HG03432 (cell line): ENCODE data around the gene ACER1.
"Not testable (repeated sequence)": the region's sequence is repeated elsewhere in the genome, so short reads cannot be mapped to it uniquely, and the experiment has no call there.

Experiments
- ATAC-seq: cut with Tn5 transposase; IDR thresholded peaks from one replicate; pipeline ENCODE4 v1.9.1; 2021; ENCODE audit warnings: mild to moderate bottlenecking, moderate library complexity; ENCODE audit not compliant: unreplicated experiment

ACER1 gene, protein sequence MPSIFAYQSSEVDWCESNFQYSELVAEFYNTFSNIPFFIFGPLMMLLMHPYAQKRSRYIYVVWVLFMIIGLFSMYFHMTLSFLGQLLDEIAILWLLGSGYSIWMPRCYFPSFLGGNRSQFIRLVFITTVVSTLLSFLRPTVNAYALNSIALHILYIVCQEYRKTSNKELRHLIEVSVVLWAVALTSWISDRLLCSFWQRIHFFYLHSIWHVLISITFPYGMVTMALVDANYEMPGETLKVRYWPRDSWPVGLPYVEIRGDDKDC

DNA sequence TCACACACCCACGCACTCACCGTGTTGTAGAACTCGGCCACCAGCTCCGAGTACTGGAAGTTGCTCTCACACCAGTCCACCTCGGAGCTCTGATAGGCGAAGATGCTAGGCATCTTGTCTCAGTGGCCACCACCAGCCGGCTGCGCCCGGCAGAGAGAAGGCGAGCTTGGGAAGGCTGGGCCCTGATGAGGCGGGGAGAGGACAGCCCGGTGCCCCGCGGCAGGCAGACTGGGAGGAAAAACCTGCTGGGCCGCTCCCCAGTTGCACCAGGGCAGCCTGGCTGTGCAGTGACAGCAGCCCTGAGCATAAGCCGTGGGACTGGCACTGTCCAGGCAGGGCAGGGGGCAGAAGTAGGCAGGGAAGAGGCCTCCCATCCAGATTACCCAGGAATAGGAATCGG lies at the start of gene ACER1:
TSS of gene ACER1 (minus strand) at position 174 of the 400 bp plus-strand sequence. CDS start at position 113, 61 bp downstream.
- no peak for ATAC-seq

DNA sequence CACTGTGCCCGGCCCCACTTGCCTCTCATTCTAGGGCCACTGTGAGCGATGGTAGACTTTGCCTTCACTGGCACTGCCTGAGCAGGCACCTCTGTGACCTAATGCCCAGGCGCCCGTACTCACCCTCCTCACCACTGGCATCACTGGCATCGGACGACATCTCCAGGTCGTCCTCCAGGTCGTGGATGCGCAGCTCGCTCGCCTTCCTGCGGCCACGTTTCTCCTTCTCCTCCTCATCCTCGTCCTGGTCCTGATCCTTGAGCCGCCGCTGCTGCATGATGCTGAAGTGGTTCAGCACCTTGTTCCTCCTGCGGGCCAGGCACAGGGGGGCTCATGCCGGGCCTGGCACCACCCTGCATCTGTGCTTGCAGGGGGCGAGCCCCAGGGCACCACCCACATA lies 49.8 kb upstream of the ACER1 start:
- ATAC-seq, result no peak

DNA sequence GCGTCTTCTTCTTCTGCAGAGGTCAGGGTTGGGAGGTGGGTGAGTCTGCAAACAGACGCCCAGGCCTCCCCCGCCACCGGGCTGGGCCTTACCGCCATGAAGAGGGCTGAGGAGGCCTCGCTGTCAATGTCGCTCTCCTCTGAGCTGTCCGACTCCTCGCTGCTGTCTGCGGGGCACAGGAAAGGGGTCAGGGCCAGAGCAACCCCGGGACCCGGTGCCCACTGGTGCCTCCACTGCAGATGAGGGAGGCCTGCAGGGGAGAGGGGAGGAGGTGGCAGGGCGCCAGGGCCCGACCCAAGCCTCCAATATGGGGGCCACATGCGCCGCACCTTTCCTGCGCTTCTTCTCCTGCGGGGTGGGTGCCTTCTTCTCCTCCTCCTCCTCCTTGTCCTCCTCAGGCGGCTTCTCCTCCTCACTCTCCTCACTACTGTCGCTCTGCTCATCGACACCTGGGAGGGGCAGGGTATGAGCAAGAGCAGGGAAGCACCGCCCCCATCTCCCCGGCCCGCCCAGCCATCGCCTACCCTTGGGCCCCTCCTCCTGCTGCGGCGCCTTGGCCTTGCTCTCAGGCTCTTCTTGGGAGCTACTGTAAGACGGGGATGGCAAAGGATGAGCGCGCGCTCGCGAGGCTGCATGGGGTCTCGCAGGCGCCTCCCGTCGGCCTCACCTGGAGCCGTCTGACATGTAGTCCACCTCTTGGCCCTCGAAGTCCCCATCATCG lies 47.8 kb upstream of the ACER1 start:
- no peak for ATAC-seq

DNA sequence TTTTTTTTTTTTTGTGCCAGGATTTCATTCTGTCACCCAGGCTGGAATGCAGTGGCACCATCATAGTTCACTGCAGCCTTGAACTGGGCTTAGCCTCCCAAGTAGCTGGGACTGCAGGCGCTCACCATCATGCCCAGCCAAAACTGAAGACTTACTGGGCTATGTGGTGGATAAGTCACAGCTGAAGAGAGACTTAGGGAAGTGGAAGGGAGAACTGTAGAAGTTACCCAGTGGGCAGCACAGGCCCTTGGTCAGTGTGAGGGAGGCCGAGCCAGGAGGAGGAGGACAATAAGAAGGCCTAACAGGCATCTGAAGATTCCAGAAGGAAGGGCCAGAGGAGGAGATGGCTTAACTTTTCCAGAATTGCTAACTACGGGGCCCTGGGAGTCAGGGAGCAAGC lies 46.3 kb upstream of the ACER1 start:
- no peak for ATAC-seq

DNA sequence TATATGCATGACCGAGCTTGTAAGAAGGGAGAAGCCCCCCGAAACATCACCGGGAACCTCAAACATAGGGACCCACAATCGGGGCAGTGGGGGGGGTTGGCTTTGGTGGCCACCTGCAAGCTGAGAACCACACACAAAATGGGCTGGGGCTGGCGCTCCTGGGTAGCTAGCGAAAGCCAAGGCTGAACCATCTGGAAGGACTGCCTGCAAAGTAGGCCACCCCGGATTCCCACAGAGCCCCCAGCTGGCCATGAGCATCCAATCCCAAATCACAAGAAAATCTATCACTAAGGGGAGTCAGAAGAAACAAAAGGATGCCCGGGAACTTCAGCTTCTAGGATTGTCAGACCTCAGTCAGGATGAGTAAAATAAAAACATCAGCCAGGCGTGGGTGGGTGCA lies 45.1 kb upstream of the ACER1 start:
- no peak for ATAC-seq

DNA sequence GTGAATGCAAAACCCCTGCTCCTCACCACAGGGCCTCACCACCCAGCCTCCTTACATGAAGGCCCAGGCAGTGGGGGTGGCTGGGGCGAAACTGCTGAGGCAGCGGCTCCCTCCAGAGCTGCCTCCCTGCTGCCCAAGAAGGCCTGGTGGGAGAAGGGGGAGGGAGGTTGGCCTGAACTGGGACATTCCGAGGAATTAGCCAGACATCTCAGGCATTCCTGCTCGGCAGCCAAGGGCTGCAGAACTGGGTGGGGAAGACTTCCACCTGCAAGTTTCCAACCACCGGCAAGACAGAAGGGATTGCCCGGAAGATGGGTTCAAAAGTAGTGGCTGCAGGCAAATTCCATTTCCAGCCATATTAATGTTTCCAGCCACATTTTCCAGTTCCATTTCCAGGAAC lies 44.6 kb upstream of the ACER1 start:
- no peak for ATAC-seq

DNA sequence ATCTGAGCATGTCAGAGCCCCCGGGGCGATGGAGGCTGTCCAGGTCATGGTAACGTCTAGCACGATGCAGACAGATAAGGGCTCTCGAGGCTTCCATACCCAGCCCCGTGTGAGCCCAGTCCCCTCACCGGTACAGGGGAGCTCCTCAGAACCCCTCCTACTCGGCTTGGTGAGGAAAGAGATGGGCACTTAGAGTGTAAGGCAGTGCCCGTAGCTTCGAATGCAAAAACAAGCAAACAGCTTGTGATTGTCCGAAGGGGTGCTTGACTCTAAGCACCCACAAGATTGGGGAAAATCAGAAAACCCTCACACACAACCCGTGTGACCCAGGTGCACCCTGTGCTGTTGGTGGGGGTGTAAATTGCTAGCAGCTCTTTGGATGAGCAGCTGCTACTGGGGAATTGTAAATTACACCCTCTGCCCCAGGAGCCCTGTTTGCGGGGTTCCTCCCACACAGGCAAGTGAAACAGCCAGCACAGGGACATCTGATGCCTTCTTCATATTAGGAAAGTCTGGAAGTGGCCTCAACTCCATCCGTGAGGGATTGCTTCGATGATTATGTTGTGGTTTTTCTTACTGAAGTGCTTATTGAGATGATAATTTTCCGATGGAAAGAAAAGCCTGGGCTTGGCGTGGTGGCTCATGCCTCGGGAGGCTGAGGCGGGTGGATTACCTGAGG lies 43.2 kb upstream of the ACER1 start:
- ATAC-seq, result no peak

DNA sequence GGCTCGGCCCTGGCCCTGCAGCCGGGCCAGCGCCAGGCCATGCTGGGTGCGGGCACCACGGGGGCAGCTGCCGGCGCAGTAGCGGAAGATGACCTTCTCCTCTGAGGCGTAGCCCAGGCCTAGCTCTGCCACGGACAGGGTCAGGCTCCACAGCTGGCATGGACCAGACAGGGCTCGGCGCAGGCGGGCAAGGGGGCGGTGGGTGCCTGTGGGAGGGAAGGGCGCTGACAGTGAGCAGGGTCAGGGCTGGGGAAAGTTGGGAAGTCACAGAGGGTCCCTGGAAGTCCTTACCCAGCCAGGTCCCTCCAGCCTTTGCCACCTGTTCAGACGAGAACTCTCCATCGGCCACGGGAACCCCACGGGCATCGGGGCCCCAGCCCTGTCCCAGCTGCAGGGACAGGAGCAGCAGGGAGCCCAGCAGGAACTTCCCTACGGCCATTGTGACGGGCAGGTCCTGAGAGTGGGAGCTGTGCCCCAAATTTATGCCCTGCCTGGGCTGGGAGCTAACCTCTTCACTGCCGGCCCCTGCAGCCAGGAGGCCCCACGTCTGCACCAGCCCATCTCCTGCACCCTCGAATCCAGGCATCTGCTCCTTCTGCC lies 42.1 kb upstream of the ACER1 start, which contains the start of gene PSPN:
TSS of gene PSPN (minus strand) at position 523 of the 600 bp plus-strand sequence. CDS start at position 439, 84 bp downstream.
- ATAC-seq, result no peak

DNA sequence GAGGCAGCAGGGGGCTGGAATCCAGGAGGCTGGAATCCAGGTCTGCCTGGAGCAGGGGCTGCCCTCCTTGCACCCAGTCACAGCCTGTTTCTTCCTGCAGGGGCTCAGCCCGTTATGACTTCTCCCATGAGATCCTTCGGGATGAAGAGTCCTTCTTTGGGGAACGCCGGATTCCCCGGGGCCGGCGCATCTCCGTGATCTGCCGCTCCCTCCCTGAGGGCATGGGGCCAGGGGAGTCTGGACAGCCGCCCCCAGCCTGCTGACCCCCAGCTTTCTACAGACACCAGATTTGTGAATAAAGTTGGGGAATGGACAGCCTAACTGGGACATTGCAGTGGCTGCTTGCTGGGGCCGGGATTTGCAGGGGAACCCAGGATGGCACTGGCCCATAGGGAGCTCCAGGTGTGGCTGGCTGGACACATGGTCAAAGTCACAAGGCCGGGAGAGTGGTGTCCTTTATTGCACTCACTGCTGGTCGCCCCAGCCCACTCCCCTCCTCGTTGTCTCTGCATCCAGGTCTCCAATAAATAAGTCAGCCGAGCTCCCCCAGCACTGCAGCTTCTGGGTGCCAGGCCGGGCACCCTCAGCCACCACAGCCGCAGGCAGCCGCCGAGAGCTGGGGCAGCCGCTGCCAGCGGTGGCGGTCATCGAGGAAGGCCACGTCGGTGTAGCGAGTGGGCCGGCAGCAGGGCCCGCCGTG lies 41.4 kb upstream of the ACER1 start:
- no peak for ATAC-seq

DNA sequence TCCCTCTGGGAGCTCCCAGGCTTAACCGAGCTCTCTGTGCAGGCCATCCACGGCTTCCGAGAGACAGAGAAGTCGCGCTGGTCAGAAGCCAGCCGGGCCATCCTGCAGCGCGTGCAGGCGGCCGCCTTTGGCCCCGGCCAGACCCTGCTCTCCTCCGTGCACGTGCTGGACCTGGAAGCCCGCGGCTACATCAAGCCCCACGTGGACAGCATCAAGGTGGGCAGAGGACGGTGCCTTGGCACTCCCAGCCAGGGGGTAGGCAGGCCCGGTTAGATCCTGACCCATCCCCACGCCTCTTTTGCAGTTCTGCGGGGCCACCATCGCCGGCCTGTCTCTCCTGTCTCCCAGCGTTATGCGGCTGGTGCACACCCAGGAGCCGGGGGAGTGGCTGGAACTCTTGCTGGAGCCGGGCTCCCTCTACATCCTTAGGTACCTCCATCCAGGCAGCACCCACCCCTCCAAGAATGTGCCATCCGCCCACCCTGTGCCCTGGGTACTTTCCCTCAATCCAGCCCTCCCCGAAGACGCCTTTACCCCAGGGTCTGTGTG lies 40.8 kb upstream of the ACER1 start:
- no peak for ATAC-seq

DNA sequence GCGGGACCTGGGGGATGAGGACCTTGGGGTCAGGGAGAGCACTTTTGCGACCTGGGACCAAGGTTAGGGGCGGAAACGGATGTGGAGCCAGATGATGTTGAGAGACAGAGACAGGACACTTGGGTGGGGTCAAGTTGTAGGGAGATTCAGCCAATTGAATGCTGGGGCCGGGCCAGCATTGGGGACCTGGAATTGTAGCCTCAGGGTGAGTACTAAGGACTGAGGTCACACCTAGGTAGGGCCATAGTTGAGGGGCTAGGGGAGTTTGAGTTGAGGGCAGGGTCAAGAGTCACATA lies 40.3 kb upstream of the ACER1 start:
- no peak for ATAC-seq

DNA sequence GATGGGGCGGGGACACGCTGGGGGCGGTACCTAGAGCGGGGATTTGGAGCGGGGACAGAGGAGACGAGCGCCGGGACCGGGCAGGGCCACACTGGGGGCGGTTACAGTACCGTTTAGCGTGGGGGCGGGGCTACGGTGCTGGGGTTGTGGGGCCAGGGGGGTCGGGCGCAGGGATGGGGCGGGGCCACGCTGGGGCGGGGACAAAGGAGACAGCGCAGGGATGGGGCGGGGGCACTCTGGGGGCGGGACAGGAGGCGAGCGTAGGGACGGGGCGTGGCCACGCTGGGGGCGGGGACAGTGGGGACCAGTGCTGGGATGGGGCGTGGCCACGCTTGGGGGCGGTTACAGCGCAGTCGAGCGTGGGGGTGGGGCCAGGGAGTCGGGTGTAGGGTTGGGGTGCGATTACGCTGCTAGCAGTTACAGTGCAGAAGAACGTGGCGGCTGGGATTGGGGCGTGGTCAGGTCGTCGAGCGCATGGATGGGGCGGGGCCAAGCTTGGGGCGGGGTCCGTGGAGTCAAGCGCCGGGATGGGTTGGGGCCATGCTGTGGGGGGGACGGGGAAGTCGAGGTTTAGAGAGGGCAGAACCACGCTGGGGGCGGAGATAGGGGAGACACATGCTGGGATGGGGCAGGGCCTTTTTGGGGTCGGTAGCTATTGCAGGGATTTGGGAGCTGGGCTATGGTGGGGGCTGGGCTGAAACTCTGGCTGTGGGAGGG lies 39.8 kb upstream of the ACER1 start:
- peak; percentile 54 for ATAC-seq

DNA sequence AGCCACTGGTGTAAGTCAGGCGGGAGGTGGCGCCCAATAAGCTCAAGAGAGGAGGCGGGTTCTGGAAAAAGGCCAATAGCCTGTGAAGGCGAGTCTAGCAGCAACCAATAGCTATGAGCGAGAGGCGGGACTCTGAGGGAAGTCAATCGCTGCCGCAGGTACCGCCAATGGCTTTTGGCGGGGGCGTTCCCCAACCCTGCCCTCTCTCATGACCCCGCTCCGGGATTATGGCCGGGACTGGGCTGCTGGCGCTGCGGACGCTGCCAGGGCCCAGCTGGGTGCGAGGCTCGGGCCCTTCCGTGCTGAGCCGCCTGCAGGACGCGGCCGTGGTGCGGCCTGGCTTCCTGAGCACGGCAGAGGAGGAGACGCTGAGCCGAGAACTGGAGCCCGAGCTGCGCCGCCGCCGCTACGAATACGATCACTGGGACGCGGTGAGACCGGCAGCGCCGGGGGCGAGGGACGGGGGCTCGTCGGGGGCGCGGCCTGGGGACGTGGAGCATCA lies 39.2 kb upstream of the ACER1 start, which contains the start of gene ALKBH7:
TSS of gene ALKBH7 (plus strand) at position 201 of the 502 bp plus-strand sequence. CDS start at position 228, 27 bp downstream.
- ATAC-seq, result peak; percentile 78

DNA sequence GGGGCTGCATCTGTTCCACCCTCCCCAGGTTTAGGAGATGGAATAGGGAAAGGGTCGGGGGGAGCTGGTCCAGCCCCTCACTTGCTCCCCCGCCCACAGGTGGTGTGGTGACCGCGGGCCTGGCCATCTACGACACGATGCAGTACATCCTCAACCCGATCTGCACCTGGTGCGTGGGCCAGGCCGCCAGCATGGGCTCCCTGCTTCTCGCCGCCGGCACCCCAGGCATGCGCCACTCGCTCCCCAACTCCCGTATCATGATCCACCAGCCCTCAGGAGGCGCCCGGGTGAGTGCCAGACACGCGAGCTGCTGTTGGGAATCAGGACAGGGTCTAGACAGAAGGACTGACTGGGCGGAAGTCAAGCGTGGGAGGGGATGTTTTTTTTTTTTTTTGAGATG lies 30.9 kb upstream of the ACER1 start:
- no peak for ATAC-seq

DNA sequence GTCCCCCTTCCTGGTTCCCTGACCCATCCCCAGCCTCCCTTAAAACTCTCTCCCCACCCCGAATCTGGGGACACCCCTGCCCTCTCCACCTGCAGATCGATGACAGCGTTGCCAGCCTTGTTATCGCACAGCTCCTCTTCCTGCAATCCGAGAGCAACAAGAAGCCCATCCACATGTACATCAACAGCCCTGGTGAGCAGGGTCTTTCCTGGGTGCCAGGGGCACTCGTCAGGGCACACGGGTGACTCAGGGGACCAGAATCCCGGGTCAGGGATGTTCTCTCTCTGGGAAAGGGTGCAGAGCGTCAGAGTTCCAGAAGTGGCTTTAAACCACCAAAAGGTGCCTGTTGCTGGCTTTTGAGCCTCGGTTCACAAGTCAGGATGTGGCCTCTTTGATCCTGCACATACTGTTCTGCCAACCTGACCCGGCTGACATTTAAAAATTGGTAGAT lies 29.0 kb upstream of the ACER1 start:
- no peak for ATAC-seq

DNA sequence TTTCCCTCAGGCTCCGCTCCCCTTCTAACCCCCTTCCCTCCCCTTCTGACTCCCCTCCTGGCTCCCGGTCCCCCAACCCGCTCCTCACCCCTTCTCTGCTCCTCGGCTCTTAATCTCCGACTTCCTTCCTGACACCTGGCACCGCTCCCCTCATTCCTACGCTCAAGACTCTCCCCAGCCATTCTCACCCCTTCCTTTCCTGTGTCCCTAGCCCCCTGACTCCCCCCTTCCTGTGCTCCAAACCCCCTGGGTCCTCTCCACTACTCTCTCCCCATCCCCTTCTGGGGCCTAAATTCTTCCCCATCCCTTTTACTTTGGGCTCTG lies 28.6 kb upstream of the ACER1 start:
- no peak for ATAC-seq

DNA sequence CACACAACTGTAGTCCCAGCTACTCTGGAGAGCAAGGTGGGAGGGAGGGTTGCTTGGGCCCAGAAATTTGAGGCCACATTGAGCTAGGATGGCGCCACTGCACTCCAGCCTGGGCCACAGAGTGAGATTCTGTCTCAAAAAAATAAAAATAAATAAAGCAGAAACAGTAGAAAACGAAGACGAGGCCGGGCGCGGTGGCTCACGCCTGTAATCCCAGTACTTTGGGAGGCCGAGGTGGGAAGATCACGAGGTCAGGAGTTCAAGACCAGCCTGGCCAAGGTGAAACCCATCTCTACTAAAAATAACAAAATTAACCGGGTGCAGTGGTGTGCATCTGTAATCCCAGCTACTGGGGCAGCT lies 27.4 kb upstream of the ACER1 start:
- ATAC-seq, result not testable (repeated sequence)

DNA sequence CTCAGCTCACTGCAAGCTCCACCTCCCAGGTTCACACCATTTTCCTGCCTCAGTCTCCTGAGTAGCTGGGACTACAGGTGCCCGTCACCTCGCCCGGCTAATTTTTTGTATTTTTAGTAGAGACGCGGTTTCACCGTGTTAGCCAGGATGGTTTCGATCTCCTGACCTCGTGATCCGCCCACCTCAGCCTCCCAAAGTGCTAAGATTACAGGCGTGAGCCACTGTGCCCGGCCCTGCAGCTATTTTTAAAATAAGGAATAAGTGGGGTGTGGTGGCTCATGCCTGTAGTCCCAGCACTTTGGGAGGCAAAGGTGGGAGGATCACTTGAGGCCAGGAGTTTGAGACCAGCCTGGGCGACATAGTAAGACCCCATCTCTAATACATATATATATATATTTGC lies 27.0 kb upstream of the ACER1 start:
- ATAC-seq, result not testable (repeated sequence)

DNA sequence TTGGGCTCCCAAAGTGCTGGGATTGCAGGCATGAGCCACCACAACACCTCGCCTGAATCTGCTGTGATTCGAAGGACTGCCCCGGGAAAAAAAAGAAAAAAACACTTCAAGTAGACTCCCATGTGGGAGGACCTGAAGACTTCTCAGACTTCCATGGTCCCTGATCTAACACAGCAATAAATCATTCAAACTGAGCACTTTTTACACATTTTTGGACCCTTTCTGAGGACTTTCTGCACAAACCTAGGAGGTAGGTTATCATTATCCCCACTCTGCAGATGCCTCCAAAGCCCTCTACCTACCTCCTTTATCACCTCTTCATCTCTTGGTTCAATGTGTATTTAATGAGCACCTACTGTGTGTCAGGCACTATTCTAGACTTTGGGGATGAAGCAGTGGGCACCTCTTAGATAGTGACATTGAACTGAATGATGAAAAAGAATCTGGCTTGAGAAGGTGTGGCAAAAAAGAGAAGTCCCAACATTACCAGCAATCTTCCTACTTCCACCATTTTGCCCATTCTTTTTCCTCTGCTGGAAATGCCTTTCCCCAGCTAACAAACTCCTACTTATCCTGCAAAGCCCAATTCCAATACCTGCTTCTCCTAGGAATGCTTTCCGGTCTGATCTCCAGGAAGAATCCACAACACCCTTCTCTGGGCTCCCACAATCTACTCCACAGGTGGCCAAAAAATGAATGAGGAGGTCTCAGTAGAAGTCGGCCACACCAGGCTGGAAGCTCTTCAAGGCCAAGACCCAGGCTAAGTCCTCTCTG lies 26.3 kb upstream of the ACER1 start:
- ATAC-seq, result no peak
